ENCODE measurements around the gene KLK10. TPM values are rescaled to one million over a fixed set of nuclear protein-coding genes. Genes with fewer than 3 reads are reported as not detected.

Gene KLK10
- polyA plus RNA-seq, 1 experiment = not detected

DNA sequence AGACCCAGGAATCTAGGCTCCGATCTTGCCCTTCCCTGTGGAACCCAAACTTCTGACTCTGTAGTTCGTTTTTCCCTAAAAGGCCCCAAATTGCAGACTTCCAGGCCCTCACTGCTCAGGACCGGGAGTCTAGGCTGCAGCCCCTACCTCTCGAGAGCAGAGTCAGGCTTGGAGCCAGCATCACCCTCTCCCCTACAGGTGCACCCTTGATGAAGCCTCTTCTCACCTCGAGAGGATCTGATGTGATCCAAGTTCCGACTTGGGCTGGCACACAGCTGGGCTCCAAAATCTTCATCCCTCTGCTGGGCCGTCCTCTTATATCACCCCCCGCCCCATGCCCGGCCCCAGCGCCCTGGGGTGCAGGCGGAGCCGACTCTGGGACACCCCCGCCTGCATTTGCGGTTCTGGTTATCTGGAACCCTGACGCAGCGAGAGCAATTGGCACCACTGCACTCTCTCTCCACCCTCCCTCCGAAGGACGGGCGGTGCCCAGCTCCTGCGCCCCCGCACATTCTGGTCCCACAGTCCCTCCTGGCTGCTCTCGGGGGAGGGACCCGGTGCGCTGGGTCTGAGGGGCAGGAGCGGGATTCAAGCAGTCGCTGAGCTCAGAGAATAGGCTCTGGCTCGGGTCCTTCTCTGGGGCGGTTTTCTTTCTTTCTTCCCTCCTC, 35.8 kb downstream of the KLK10 start, which contains the start of gene KLK7:
Gene KLK7 (minus strand): TSS at position 293 of the 668 bp plus-strand sequence. CDS start 1,518 bp downstream, outside the sequence.
- Histone ChIP-seq H3K27ac (ENCODE audit: low read depth, low read length) (no peak within 1 kb of the TSS), H3K4me3 (ENCODE audit: low read depth, low read length) (no peak within 1 kb of the TSS), H3K27me3 (ENCODE audit: control insufficient read depth, insufficient read depth, low read length) (no peaks in the 10 kb centered on the region), H3K9me3 (ENCODE audit: control insufficient read depth, insufficient read depth, low read length) (peaks cover 3% of the 10 kb centered on the region; the same call in 1 of the 2 replicates)
- POLR2A ChIA-PET = no interaction called here
- DNase-seq (ENCODE audit: low read depth, low spot score) = no peak
- CTCF ChIA-PET = no interaction called here
- TF ChIP-seq, protein P1, sequence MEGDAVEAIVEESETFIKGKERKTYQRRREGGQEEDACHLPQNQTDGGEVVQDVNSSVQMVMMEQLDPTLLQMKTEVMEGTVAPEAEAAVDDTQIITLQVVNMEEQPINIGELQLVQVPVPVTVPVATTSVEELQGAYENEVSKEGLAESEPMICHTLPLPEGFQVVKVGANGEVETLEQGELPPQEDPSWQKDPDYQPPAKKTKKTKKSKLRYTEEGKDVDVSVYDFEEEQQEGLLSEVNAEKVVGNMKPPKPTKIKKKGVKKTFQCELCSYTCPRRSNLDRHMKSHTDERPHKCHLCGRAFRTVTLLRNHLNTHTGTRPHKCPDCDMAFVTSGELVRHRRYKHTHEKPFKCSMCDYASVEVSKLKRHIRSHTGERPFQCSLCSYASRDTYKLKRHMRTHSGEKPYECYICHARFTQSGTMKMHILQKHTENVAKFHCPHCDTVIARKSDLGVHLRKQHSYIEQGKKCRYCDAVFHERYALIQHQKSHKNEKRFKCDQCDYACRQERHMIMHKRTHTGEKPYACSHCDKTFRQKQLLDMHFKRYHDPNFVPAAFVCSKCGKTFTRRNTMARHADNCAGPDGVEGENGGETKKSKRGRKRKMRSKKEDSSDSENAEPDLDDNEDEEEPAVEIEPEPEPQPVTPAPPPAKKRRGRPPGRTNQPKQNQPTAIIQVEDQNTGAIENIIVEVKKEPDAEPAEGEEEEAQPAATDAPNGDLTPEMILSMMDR (IDR thresholded peaks at IDR 0.05; ENCODE audit: low read depth, low read length) = no peak

GRCh38 chr19:50982186-50982585, 37.3 kb downstream of the KLK10 start:
- H3K4me3 ChIP-seq (ENCODE audit: low read depth, low read length) = no peak overlapping the region
- H3K9me3 ChIP-seq (ENCODE audit: control insufficient read depth, insufficient read depth, low read length) = peaks cover 3% of the 10 kb centered on the region; the same call in 1 of the 2 replicates
- DNase-seq (ENCODE audit: low read depth, low spot score) = no peak
- H3K27me3 ChIP-seq (ENCODE audit: control insufficient read depth, insufficient read depth, low read length) = no peaks in the 10 kb centered on the region
- ChIA-PET CTCF (no interaction called here), POLR2A (no interaction called here)
- TF ChIP-seq, protein P1 (IDR thresholded peaks at IDR 0.05; ENCODE audit: low read depth, low read length) = no peak
- no peak overlapping the region for H3K27ac ChIP-seq (ENCODE audit: low read depth, low read length)

GRCh38 chr19:50981587-50982146, 37.8 kb downstream of the KLK10 start:
- peaks cover 3% of the 10 kb centered on the region; the same call in 1 of the 2 replicates for H3K9me3 ChIP-seq (ENCODE audit: control insufficient read depth, insufficient read depth, low read length)
- no peaks in the 10 kb centered on the region for H3K27me3 ChIP-seq (ENCODE audit: control insufficient read depth, insufficient read depth, low read length)
- DNase-seq (ENCODE audit: low read depth, low spot score) = no peak
- no peak overlapping the region for H3K27ac ChIP-seq (ENCODE audit: low read depth, low read length)
- H3K4me3 ChIP-seq (ENCODE audit: low read depth, low read length) = no peak overlapping the region
- ChIA-PET POLR2A (no interaction called here), CTCF (no interaction called here)
- TF ChIP-seq, protein P1 (IDR thresholded peaks at IDR 0.05; ENCODE audit: low read depth, low read length) = no peak

DNA sequence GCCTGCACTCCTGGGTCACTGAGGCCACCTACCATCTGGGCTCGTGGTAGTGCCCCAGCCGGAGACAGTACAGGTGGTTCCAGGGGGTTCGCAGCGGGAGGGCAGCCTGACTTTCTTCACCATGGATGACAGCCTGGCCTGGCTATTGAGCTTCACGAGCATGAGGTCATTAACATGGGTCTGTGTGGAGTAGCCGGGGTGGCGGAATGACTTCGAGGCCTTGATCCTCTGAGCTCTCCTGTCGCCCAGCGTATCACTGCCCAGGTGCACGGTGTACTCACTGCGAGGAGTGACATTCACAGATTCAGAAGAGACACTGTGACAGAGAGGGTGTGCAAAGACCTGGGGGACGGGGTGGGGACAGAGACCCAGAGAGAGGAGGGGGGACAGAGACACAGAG, 39.3 kb downstream of the KLK10 start:
- Histone ChIP-seq H3K9me3 (ENCODE audit: control insufficient read depth, insufficient read depth, low read length) (peaks cover 3% of the 10 kb centered on the region; the same call in 1 of the 2 replicates), H3K27me3 (ENCODE audit: control insufficient read depth, insufficient read depth, low read length) (no peaks in the 10 kb centered on the region), H3K4me3 (ENCODE audit: low read depth, low read length) (no peak overlapping the region), H3K27ac (ENCODE audit: low read depth, low read length) (no peak overlapping the region)
- CTCF ChIA-PET = no interaction called here
- DNase-seq (ENCODE audit: low read depth, low spot score) = no peak
- POLR2A ChIA-PET = no interaction called here
- TF ChIP-seq, protein P1 (IDR thresholded peaks at IDR 0.05; ENCODE audit: low read depth, low read length) = no peak

DNA sequence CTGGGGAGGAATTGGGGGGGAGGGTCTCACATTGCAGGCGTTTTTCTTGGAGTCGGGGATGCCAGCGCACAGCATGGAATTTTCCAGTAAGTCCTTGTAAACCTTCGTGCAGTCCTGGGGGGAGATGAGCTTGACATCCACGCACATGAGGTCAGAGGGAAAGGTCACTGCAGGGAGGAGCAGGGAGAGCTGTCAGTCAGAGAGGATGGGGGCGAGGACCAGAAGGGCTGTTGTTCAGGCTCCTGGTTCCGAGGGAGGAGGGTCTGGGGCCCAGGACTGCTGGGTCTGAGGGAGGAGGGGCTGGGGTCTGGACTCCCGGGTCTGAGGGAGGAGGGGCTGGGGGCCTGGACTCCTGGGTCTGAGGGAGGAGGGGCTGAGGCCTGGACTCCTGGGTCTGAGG, 39.8 kb downstream of the KLK10 start:
- TF ChIP-seq, protein P1 (IDR thresholded peaks at IDR 0.05; ENCODE audit: low read depth, low read length) = no peak
- peaks cover 3% of the 10 kb centered on the region; the same call in 1 of the 2 replicates for H3K9me3 ChIP-seq (ENCODE audit: control insufficient read depth, insufficient read depth, low read length)
- no peak overlapping the region for H3K4me3 ChIP-seq (ENCODE audit: low read depth, low read length)
- no peak for DNase-seq (ENCODE audit: low read depth, low spot score)
- no peaks in the 10 kb centered on the region for H3K27me3 ChIP-seq (ENCODE audit: control insufficient read depth, insufficient read depth, low read length)
- ChIA-PET POLR2A (no interaction called here), CTCF (no interaction called here)
- H3K27ac ChIP-seq (ENCODE audit: low read depth, low read length) = no peak overlapping the region
